A549 (cell line): ENCODE results near the gene PDP2. TPM values are rescaled to one million over a fixed set of nuclear protein-coding genes. Genes with fewer than 3 reads are reported as not detected.
"Not testable (repeated sequence)": the region's sequence is repeated elsewhere in the genome, so short reads cannot be mapped to it uniquely, and the experiment has no call there.

ENCODE experiments used
- ATAC-seq, 2 experiments: fragments of 200-7000 bp in 1 of 2; fragments of >200 bp in 1 of 2; cut with Nextera tagmentation in 1 of 2; cut with Tn5 transposase in 1 of 2; 3 replicates each; pipeline versions ENCODE4 v1.8.0 to v1.9.1; 2018 to 2020; ENCODE audit warnings: mild to moderate bottlenecking in 1 of 2, moderate library complexity in 1 of 2
- CTCF ChIA-PET: fragments of 300-600 bp; sonication (Branson Sonifier 250); formaldehyde crosslinking; extraction: SDS; loops from one replicate; lab custom pipeline; 2021; ENCODE audit warnings: antibody characterized with exemption, inconsistent platforms; lab: Yijun Ruan, JAX
- POLR2A ChIA-PET: fragments of 350-600 bp; formaldehyde crosslinking; extraction: SDS; loops from one replicate; lab custom pipeline; 2021; ENCODE audit warnings: antibody characterized with exemption, inconsistent platforms; lab: Yijun Ruan, JAX
- DNase-seq, 2 experiments: peaks; one replicate each; pipeline versions ENCODE4 v3.0.0 to v3.0.0-alpha.2; 2011 to 2016; ENCODE audit warnings: low read depth in 1 of 2, low spot score in 1 of 2
- FAIRE-seq: peaks from 2 replicates; lab custom pipeline; 2011; peaks lifted over from hg19 to GRCh38; lab: Jason Lieb, UNC
- H3K27ac ChIP-seq, 2 experiments: fragments of >200 bp; sonication (Bioruptor Twin); formaldehyde crosslinking; 3 replicates each; pipeline ENCODE4 v1.5.1; 2016 to 2017
- H3K4me1 ChIP-seq: fragments of >200 bp; sonication (Bioruptor Twin); formaldehyde crosslinking; 3 replicates; pipeline ENCODE4 v1.6.1; 2016
- H3K4me2 ChIP-seq: fragments of >200 bp; sonication (Bioruptor Twin); formaldehyde crosslinking; 3 replicates; pipeline ENCODE4 v1.6.1; 2016
- H3K4me3 ChIP-seq: fragments of >200 bp; sonication (Bioruptor Twin); formaldehyde crosslinking; 3 replicates; pipeline ENCODE4 v1.5.1; 2016
- H3K9me3 ChIP-seq: fragments of >200 bp; sonication (Bioruptor Twin); formaldehyde crosslinking; 3 replicates; pipeline ENCODE4 v1.6.1; 2016
- CBX8 ChIP-seq: fragments of 200-600 bp; sonication (generic); IDR thresholded peaks from 2 replicates; pipeline ENCODE4 v1.6.1; 2016
- CHD4 ChIP-seq: fragments of 200-600 bp; sonication (generic); IDR thresholded peaks from 2 replicates; pipeline ENCODE4 v1.6.1; 2016; ENCODE audit warnings: antibody characterized with exemption, mild to moderate bottlenecking, borderline replicate concordance
- CTCF ChIP-seq: fragments of >200 bp; sonication (Bioruptor Twin); formaldehyde crosslinking; IDR thresholded peaks from 3 replicates; pipeline ENCODE4 v1.5.1; 2016
- EHF ChIP-seq: fragments of 250-450 bp; sonication (Bioruptor Pico); IDR thresholded peaks from 2 replicates; pipeline ENCODE4 v1.5.0; 2020; ENCODE audit warnings: mild to moderate bottlenecking
- HEYL ChIP-seq: fragments of 250-450 bp; sonication (Bioruptor Pico); IDR thresholded peaks from 2 replicates; pipeline ENCODE4 v1.8.0; 2021; ENCODE audit warnings: mild to moderate bottlenecking, moderate library complexity
- HOXA7 ChIP-seq: fragments of 250-450 bp; sonication (Bioruptor Pico); IDR thresholded peaks from 2 replicates; pipeline ENCODE4 v1.5.0; 2020; ENCODE audit warnings: mild to moderate bottlenecking, moderate library complexity
- HOXB5 ChIP-seq: fragments of 250-450 bp; sonication (Bioruptor Pico); IDR thresholded peaks from 2 replicates; pipeline ENCODE4 v1.5.0; 2020; ENCODE audit warnings: mild to moderate bottlenecking, moderate library complexity
- JUNB ChIP-seq: fragments of >200 bp; sonication (Bioruptor Twin); formaldehyde crosslinking; IDR thresholded peaks from 2 replicates; pipeline ENCODE4 v1.6.1; 2016
- KDM1A ChIP-seq: fragments of 200-600 bp; sonication (generic); IDR thresholded peaks from 2 replicates; pipeline ENCODE4 v1.6.1; 2016; ENCODE audit warnings: low read depth, mild to moderate bottlenecking
- MAX ChIP-seq: IDR thresholded peaks from 2 replicates; pipeline ENCODE4 v1.6.1; 2012
- NPAS2 ChIP-seq: fragments of 250-450 bp; sonication (Bioruptor Pico); IDR thresholded peaks from 2 replicates; pipeline ENCODE4 v1.8.0; 2022; ENCODE audit warnings: mild to moderate bottlenecking, moderate library complexity, borderline replicate concordance
- REST ChIP-seq: fragments of 200-600 bp; sonication (generic); IDR thresholded peaks from 2 replicates; pipeline ENCODE4 v1.6.1; 2016; ENCODE audit warnings: antibody characterized with exemption, mild to moderate bottlenecking, moderate library complexity
- WGBS: methylation state at CpG from one replicate; pipeline ENCODE4 v1.1.6; 2017; ENCODE audit errors: missing lambda C conversion rate; 5-methylcytosine and 5-hydroxymethylcytosine counted together
- polyA plus RNA-seq, 4 experiments: library from polyadenylated mRNA; depleted of rRNA in 3 of 4; stranded (reverse); fragments of >200 nt; fragmentation: RNase III in 1 of 4; extraction: RNeasy Plus Mini Kit Qiagen cat#74134 plus additional on column Dnase treatment in 1 of 4; gene quantifications; 2 replicates in 3 of 4; 3 replicates in 1 of 4; pipeline ENCODE4 v1.2.3, GENCODE V29; 2011 to 2017

PDP2 gene
- polyA plus RNA-seq, 2 of the 4 experiments (the other 2 are of a cell fraction): 10.0 to 10.5 TPM

- FAIRE-seq, ATAC-seq, DNase-seq, H3K4me2 ChIP-seq, H3K9me3 ChIP-seq, POLR2A ChIA-PET, H3K4me3 ChIP-seq: not testable (repeated sequence)
- CTCF ChIA-PET: interaction anchor here (1.2 to 40.8 kb wide), 14 partner anchors 13 to 624 kb away, joined by 3 to 837 read pairs (median 10); partner anchors contain the start of genes CDH16, CES3, CIAO2B and PDP2
- Histone ChIP-seq H3K4me1 (peaks cover 25% of the 10 kb centered on the region), H3K27ac (peak overlapping the region in 1 of 2 experiments; percentile 26; a peak in 1 of 6 replicates)
- whole genome bisulfite sequencing: 56% methylated on average over 5 of the region's 5 CpGs
Observed at GRCh38 chr16:66896682-66897081, 16.4 kb downstream of the PDP2 start.

GRCh38 chr16:66898207-66898606 is 17.9 kb downstream of the PDP2 start:
- H3K4me2 ChIP-seq: no peak overlapping the region
- 92% methylated on average over 3 of the region's 3 CpGs for WGBS
- POLR2A ChIA-PET: interaction anchor here (1.0 kb wide), 1 partner anchor 29 kb away, joined by 3 read pairs; no protein-coding TSS in a partner anchor
- H3K27ac ChIP-seq: no peak overlapping the region; a peak in 1 of 6 replicates
- FAIRE-seq (no peak), DNase-seq (no peak), ATAC-seq (no peak)
- peaks cover 25% of the 10 kb centered on the region for H3K4me1 ChIP-seq
- no peaks in the 10 kb centered on the region for H3K9me3 ChIP-seq
- CTCF ChIA-PET: interaction anchor here (0.9 to 40.8 kb wide), 5 partner anchors 17 to 287 kb away, joined by 3 to 837 read pairs (median 3); partner anchors contain the start of genes CDH16, CES3 and RRAD
- no peak overlapping the region for H3K4me3 ChIP-seq
- no peak for TF ChIP-seq KDM1A
- no peak for TF ChIP-seq HOXB5 (CRISPR knock-in tag)
- no peak for TF ChIP-seq MAX
- no peak for TF ChIP-seq REST
- TF ChIP-seq JUNB: no peak
- TF ChIP-seq CBX8: no peak
- TF ChIP-seq NPAS2 (CRISPR knock-in tag): no peak
- no peak for TF ChIP-seq CHD4
- TF ChIP-seq CTCF: no peak
- no peak for TF ChIP-seq HOXA7 (CRISPR knock-in tag)
- TF ChIP-seq HEYL: no peak

DNA sequence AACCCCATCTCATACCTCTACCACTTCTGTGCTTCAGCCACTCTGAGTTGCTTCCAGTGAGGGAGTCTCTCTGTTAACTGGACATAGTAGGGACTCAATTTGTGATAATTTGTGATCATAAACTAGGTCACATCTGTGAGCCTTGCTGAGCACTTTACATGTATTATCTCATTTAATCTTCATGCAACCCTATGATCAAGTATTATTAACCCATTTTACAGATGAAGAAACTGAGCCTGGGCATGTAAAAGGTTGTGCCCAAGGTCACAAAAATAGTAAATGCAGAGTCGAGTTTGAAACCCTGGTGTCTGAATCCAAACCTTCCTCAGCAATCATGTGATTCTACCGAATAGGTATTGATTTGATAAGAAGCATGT is 18.6 kb downstream of the PDP2 start:
- FAIRE-seq (no peak), DNase-seq (no peak), ATAC-seq (no peak)
- peak overlapping the region; percentile 67 to 79; a peak in 3 of 6 replicates for H3K27ac ChIP-seq
- peaks cover 27% of the 10 kb centered on the region for H3K4me1 ChIP-seq
- 51% methylated on average over 2 of the region's 2 CpGs for WGBS
- no peaks in the 10 kb centered on the region for H3K9me3 ChIP-seq
- POLR2A ChIA-PET: interaction anchor here (1.0 kb wide), 1 partner anchor 28 kb away, joined by 3 read pairs; no protein-coding TSS in a partner anchor
- 0 out of 2 replicates have a peak, but pooled peaks have one; percentile 63 for TF ChIP-seq CHD4
- TF ChIP-seq KDM1A: 0 out of 2 replicates have a peak, but pooled peaks have one; percentile 54
- no peak for TF ChIP-seq EHF (CRISPR knock-in tag)
- no peak overlapping the region for H3K4me3 ChIP-seq
- CTCF ChIA-PET: interaction anchor here (0.6 to 40.8 kb wide), 6 partner anchors 16 to 252 kb away, joined by 3 to 837 read pairs (median 3); partner anchors contain the start of genes B3GNT9, CDH16, CES3 and RRAD
- H3K4me2 ChIP-seq: no peak overlapping the region
